Measurements from ENCODE around the gene MT3. TPM values are rescaled to one million over a fixed set of nuclear protein-coding genes. Genes with fewer than 3 reads are reported as not detected.
A peak's percentile ranks its signal among the peaks of the same experiment; 100 is the strongest.

Gene MT3
- not detected in 2 replicates for total RNA-seq (2016; rRNA removed; fragmentation: Illumina TruSeq; extraction: Trizol)
- total RNA-seq (2016; cell fraction: cytosol; rRNA removed; fragmentation: Illumina TruSeq; extraction: Trizol; ENCODE audit: low read depth), result not detected in 2 replicates
- not detected in 2 replicates for total RNA-seq (2016; cell fraction: insoluble cytoplasmic fraction; rRNA removed; fragmentation: Illumina TruSeq; extraction: Trizol)
- total RNA-seq (2016; cell fraction: membrane; rRNA removed; fragmentation: Illumina TruSeq; extraction: Trizol), result not detected in 2 replicates
- not detected in 2 replicates for total RNA-seq (2016; cell fraction: nucleus; rRNA removed; fragmentation: Illumina TruSeq; extraction: Trizol)
- not detected in 2 replicates for polyA plus RNA-seq (2011; rRNA removed)
- not detected in 2 replicates for polyA plus RNA-seq (2011; cell fraction: cytosol; rRNA removed)
- polyA plus RNA-seq (2011; cell fraction: nucleus; rRNA removed), result not detected in 2 replicates
- polyA plus RNA-seq (2012), result not detected in 2 replicates
- not detected in 2 replicates for polyA plus RNA-seq (2016; cell fraction: cytosol; fragmentation: Illumina TruSeq; extraction: Trizol; ENCODE audit: low read depth)
- not detected in 2 replicates for polyA plus RNA-seq (2016; cell fraction: insoluble cytoplasmic fraction; fragmentation: Illumina TruSeq; extraction: Trizol; ENCODE audit: low read depth)
- polyA plus RNA-seq (2016; cell fraction: membrane; fragmentation: Illumina TruSeq; extraction: Trizol; ENCODE audit: low read depth), result not detected in 2 replicates
- not detected in 2 replicates for polyA plus RNA-seq (2016; cell fraction: nucleus; fragmentation: Illumina TruSeq; extraction: Trizol; ENCODE audit: insufficient read depth, low read depth)
- not detected in 2 replicates for polyA minus RNA-seq (2011; rRNA and poly(A)+ RNA removed; ENCODE audit: low replicate concordance)
- not detected in 2 replicates for polyA minus RNA-seq (2011; cell fraction: cytosol; rRNA and poly(A)+ RNA removed)
- polyA minus RNA-seq (2011; cell fraction: nucleus; rRNA and poly(A)+ RNA removed), result not detected in 2 replicates
- Bru-seq, nascent RNA, result not detected
- BruChase-seq, experiment 1, labeled RNA remaining after a 6-hour chase, result not detected
- not detected for BruChase-seq, experiment 2, labeled RNA remaining after a 2-hour chase
- long read RNA-seq, experiment 1, result 0 reads
- long read RNA-seq, experiment 2, result 0 reads

GRCh38 chr16:56589141-56590039, at the start of gene MT3:
TSS of gene MT3 (plus strand) at chr16:56589528. CDS start at chr16:56589591, 63 bp downstream.
- CTCF ChIA-PET (ENCODE audit: low intra/inter-chr PET ratio, low total read pairs), result no interaction called here
- Histone ChIP-seq H3K9me3 (ENCODE audit: low read length) (no peaks in the 10 kb centered on the region), H3K4me3 (replicated peaks in 1 of 3; ENCODE audit: insufficient read depth in 1 of 3, low read depth in 2 of 3, low read length in 3 of 3) (no peak within 1 kb of the TSS), H2AFZ (ENCODE audit: low read length) (no peak within 1 kb of the TSS), H3K4me1 (ENCODE audit: insufficient read depth, low read length) (peaks cover 8% of the 10 kb centered on the region), H3K79me2 (ENCODE audit: insufficient read depth, low read length) (no peaks in the 10 kb centered on the region), H4K20me1 (ENCODE audit: insufficient read depth, low read length) (no peaks in the 10 kb centered on the region), H3K4me2 (ENCODE audit: low read depth, low read length) (no peak within 1 kb of the TSS), H3K36me3 (replicated peaks in 1 of 2; ENCODE audit: control insufficient read depth in 1 of 2, insufficient read depth in 2 of 2, low read length in 2 of 2) (no peaks in the 10 kb centered on the region), H3K27ac (ENCODE audit: extremely low read length, insufficient read depth, low read length) (no peak within 1 kb of the TSS), H3K27me3 (ENCODE audit: control insufficient read depth in 1 of 2, insufficient read depth in 2 of 2, low read length in 2 of 2) (peaks cover 6 to 42% of the 10 kb centered on the region in 2 experiments; a peak in 4 of 5 replicates), H3K9ac (ENCODE audit: insufficient read depth, low read depth, low read length) (no peak within 1 kb of the TSS)
- no TSS peak for BruUV-seq (replicated peaks)
- POLR2A ChIA-PET, result no interaction called here
- 52% methylated on average over 49 of the region's 87 CpGs for WGBS (ENCODE audit: low lambda C conversion rate)
- no peak for DNase-seq (ENCODE audit: low spot score)
- FAIRE-seq, result no peak
- no peak for ATAC-seq
- no peak for TF ChIP-seq NFE2 (CRISPR knock-in tag; IDR thresholded peaks at IDR 0.05)
- peak; percentile 46; the same call in 1 of the 2 replicates for TF ChIP-seq DNMT1 (CRISPR knock-in tag; IDR thresholded peaks at IDR 0.05)
- intact Hi-C loops (cut with micrococcal nuclease; ENCODE audit: unreplicated experiment) (no loop called here), in situ Hi-C loops (cut with HindIII; ENCODE audit: extremely low pct_ligation_motif_present, low pct_unique_long_range_greater_than_20kb) (no loop called here)

Measured in HepG2 (cell line).